Endothelial cell (in vitro differentiated cells): ENCODE results near the gene RAB11FIP4. TPM values are rescaled to one million over a fixed set of nuclear protein-coding genes. Genes with fewer than 3 reads are reported as not detected.

Experiments used
- DNase-seq: peaks from one replicate; pipeline ENCODE4 v3.0.0; 2021; ENCODE audit warnings: low spot score
- H3K27ac Mint-ChIP-seq: one replicate; pipeline ENCODE4 v1.8.0; 2021; ENCODE audit warnings: mixed read lengths, inconsistent platforms; ENCODE audit not compliant: unreplicated experiment
- H3K27me3 Mint-ChIP-seq: one replicate; pipeline ENCODE4 v1.8.0; 2021; ENCODE audit warnings: mild to moderate bottlenecking, moderate library complexity, mixed read lengths, inconsistent platforms; ENCODE audit not compliant: unreplicated experiment
- H3K36me3 Mint-ChIP-seq: one replicate; pipeline ENCODE4 v1.8.0; 2021; ENCODE audit warnings: mild to moderate bottlenecking, low read depth, mixed read lengths, inconsistent platforms; ENCODE audit not compliant: unreplicated experiment
- H3K4me1 Mint-ChIP-seq: one replicate; pipeline ENCODE4 v1.8.0; 2021; ENCODE audit warnings: mild to moderate bottlenecking, mixed read lengths, inconsistent platforms; ENCODE audit not compliant: unreplicated experiment
- H3K4me3 Mint-ChIP-seq: one replicate; pipeline ENCODE4 v1.8.0; 2021; ENCODE audit warnings: mild to moderate bottlenecking, mixed read lengths, inconsistent platforms; ENCODE audit not compliant: unreplicated experiment
- H3K9me3 Mint-ChIP-seq: one replicate; pipeline ENCODE4 v1.8.0; 2021; ENCODE audit warnings: mixed read lengths, inconsistent platforms; ENCODE audit not compliant: unreplicated experiment
- CTCF ChIP-seq: fragments of 200-600 bp; sonication (generic); IDR thresholded peaks from one replicate; pipeline ENCODE4 v1.5.0; 2021; ENCODE audit warnings: antibody characterized with exemption; ENCODE audit not compliant: unreplicated experiment
- total RNA-seq: library from RNA; stranded (reverse); fragmentation: NEBNext Ultra II Directional; extraction: Animal tissue kit (Norgen Biotek cat#: 25700); gene quantifications from one replicate; pipeline ENCODE4 v1.2.1, GENCODE V29; 2021; ENCODE audit not compliant: unreplicated experiment

The RAB11FIP4 gene
- total RNA-seq, 1 donor from 2014 or later: 0.92 TPM

- no peak overlapping the region for H3K4me3 Mint-ChIP-seq
- no peaks in the 10 kb centered on the region for H3K36me3 Mint-ChIP-seq
- TF ChIP-seq CTCF: no peak
- H3K27ac Mint-ChIP-seq: no peak overlapping the region
- H3K9me3 Mint-ChIP-seq: no peaks in the 10 kb centered on the region
- DNase-seq: no peak
- no peaks in the 10 kb centered on the region for H3K4me1 Mint-ChIP-seq
- peaks cover 1% of the 10 kb centered on the region for H3K27me3 Mint-ChIP-seq
These were observed 123.8 kb downstream of the RAB11FIP4 start for GRCh38 chr17:31515267-31515666.

GRCh38 chr17:31517524-31517923 lies 126.0 kb downstream of the RAB11FIP4 start:
- no peak overlapping the region for H3K4me3 Mint-ChIP-seq
- H3K27me3 Mint-ChIP-seq: peaks cover 1% of the 10 kb centered on the region
- H3K9me3 Mint-ChIP-seq: no peaks in the 10 kb centered on the region
- no peak for TF ChIP-seq CTCF
- H3K4me1 Mint-ChIP-seq: no peaks in the 10 kb centered on the region
- DNase-seq: peak; percentile 23
- H3K27ac Mint-ChIP-seq: no peak overlapping the region
- H3K36me3 Mint-ChIP-seq: no peaks in the 10 kb centered on the region

- peaks cover 1% of the 10 kb centered on the region for H3K27me3 Mint-ChIP-seq
These were observed 127.0 kb downstream of the RAB11FIP4 start for GRCh38 chr17:31518478-31518877.

GRCh38 chr17:31521632-31522283 lies 130.3 kb downstream of the RAB11FIP4 start:
- Mint-ChIP-seq H3K27ac (no peak overlapping the region), H3K36me3 (no peaks in the 10 kb centered on the region), H3K27me3 (peaks cover 3% of the 10 kb centered on the region), H3K4me1 (no peaks in the 10 kb centered on the region), H3K4me3 (no peak overlapping the region), H3K9me3 (no peaks in the 10 kb centered on the region)
- DNase-seq: no peak
- no peak for TF ChIP-seq CTCF

More at GRCh38 chr17:31518478-31518877, 127.0 kb downstream of the RAB11FIP4 start:
- no peak overlapping the region for H3K4me3 Mint-ChIP-seq
- H3K4me1 Mint-ChIP-seq: no peaks in the 10 kb centered on the region
- no peaks in the 10 kb centered on the region for H3K36me3 Mint-ChIP-seq
- H3K27ac Mint-ChIP-seq: no peak overlapping the region
- H3K9me3 Mint-ChIP-seq: no peaks in the 10 kb centered on the region
- DNase-seq: no peak
- TF ChIP-seq CTCF: no peak

GRCh38 chr17:31522284-31522931 lies 130.9 kb downstream of the RAB11FIP4 start:
- no peak for DNase-seq
- Mint-ChIP-seq H3K27ac (no peak overlapping the region), H3K4me3 (no peak overlapping the region), H3K4me1 (no peaks in the 10 kb centered on the region), H3K9me3 (no peaks in the 10 kb centered on the region), H3K36me3 (no peaks in the 10 kb centered on the region), H3K27me3 (peaks cover 3% of the 10 kb centered on the region)
- TF ChIP-seq CTCF: no peak
